ENCODE results near the gene GPC5. TPM values are rescaled to one million over a fixed set of nuclear protein-coding genes. Genes with fewer than 3 reads are reported as not detected.

GPC5 gene
- total RNA-seq, 4 donors from 2014 or later: 0.47 TPM; not detected in 3

- no peaks in the 10 kb centered on the region for H3K9me3 ChIP-seq
- 57 to 92% methylated on average over 2 of the region's 2 CpGs for WGBS, 2 donors (ENCODE audit: low coverage in 1 of 2)
- H3K27me3 ChIP-seq: no peaks in the 10 kb centered on the region
- no peak for ATAC-seq
- no peaks in the 10 kb centered on the region for H3K36me3 ChIP-seq
- TF ChIP-seq CTCF (IDR thresholded peaks at IDR 0.05) (no peak), EP300 (IDR thresholded peaks at IDR 0.05) (no peak)
- H3K4me3 ChIP-seq: no peak overlapping the region
- no peaks in the 10 kb centered on the region for H3K4me1 ChIP-seq
- H3K27ac ChIP-seq: no peak overlapping the region
Observed at GRCh38 chr13:92038905-92039304, 640.5 kb downstream of the GPC5 start.

GRCh38 chr13:92042522-92042921, 644.1 kb downstream of the GPC5 start:
- 43 to 74% methylated on average over 1 to 4 of the region's 4 CpGs for WGBS, 2 donors (ENCODE audit: low coverage in 1 of 2)
- H3K36me3 ChIP-seq: no peaks in the 10 kb centered on the region
- H3K27ac ChIP-seq: no peak overlapping the region
- peaks cover 4% of the 10 kb centered on the region for H3K27me3 ChIP-seq
- TF ChIP-seq POLR2A (IDR thresholded peaks at IDR 0.05) (no peak), CTCF (IDR thresholded peaks at IDR 0.05) (no peak), EP300 (IDR thresholded peaks at IDR 0.05) (no peak), POLR2AphosphoS5 (IDR thresholded peaks at IDR 0.05) (no peak)
- H3K4me1 ChIP-seq: no peaks in the 10 kb centered on the region
- ATAC-seq: no peak
- no peaks in the 10 kb centered on the region for H3K9me3 ChIP-seq
- no peak overlapping the region for H3K4me3 ChIP-seq

GRCh38 chr13:92044351-92044750, 645.9 kb downstream of the GPC5 start:
- no peaks in the 10 kb centered on the region for H3K36me3 ChIP-seq
- TF ChIP-seq CTCF (IDR thresholded peaks at IDR 0.05) (no peak), EP300 (IDR thresholded peaks at IDR 0.05) (no peak), POLR2AphosphoS5 (IDR thresholded peaks at IDR 0.05) (no peak), POLR2A (IDR thresholded peaks at IDR 0.05) (no peak)
- ATAC-seq: no peak
- H3K27me3 ChIP-seq: peaks cover 4% of the 10 kb centered on the region
- no peak overlapping the region for H3K4me3 ChIP-seq
- 41 to 59% methylated on average over 3 of the region's 3 CpGs for WGBS, 2 donors (ENCODE audit: low coverage in 1 of 2)
- no peaks in the 10 kb centered on the region for H3K4me1 ChIP-seq
- H3K9me3 ChIP-seq: no peaks in the 10 kb centered on the region
- no peak overlapping the region for H3K27ac ChIP-seq

- Histone ChIP-seq H3K4me1 (no peaks in the 10 kb centered on the region), H3K27me3 (no peaks in the 10 kb centered on the region), H3K27ac (no peak overlapping the region), H3K9me3 (no peaks in the 10 kb centered on the region), H3K36me3 (no peaks in the 10 kb centered on the region), H3K4me3 (no peak overlapping the region)
- no peak for TF ChIP-seq POLR2AphosphoS5 (IDR thresholded peaks at IDR 0.05)
- TF ChIP-seq CTCF (IDR thresholded peaks at IDR 0.05): no peak
- TF ChIP-seq POLR2A (IDR thresholded peaks at IDR 0.05): no peak
- TF ChIP-seq EP300 (IDR thresholded peaks at IDR 0.05): no peak
- no peak for ATAC-seq
Observed at GRCh38 chr13:92054389-92054788, 656.0 kb downstream of the GPC5 start.

- 38 to 60% methylated on average over 3 to 4 of the region's 4 CpGs for WGBS, 2 donors (ENCODE audit: low coverage in 1 of 2)
- no peaks in the 10 kb centered on the region for H3K27me3 ChIP-seq
- H3K9me3 ChIP-seq: no peaks in the 10 kb centered on the region
- H3K36me3 ChIP-seq: no peaks in the 10 kb centered on the region
- no peak overlapping the region for H3K4me3 ChIP-seq
- H3K4me1 ChIP-seq: no peaks in the 10 kb centered on the region
- no peak for ATAC-seq
- no peak overlapping the region for H3K27ac ChIP-seq
- TF ChIP-seq EP300 (IDR thresholded peaks at IDR 0.05): no peak
- no peak for TF ChIP-seq POLR2A (IDR thresholded peaks at IDR 0.05)
- no peak for TF ChIP-seq POLR2AphosphoS5 (IDR thresholded peaks at IDR 0.05)
- TF ChIP-seq CTCF (IDR thresholded peaks at IDR 0.05): peak in 1 of 4 experiments; percentile 14
Observed at GRCh38 chr13:92074658-92075057, 676.2 kb downstream of the GPC5 start.
